HepG2 (cell line): ENCODE measurements around the gene CATSPERE. TPM values are rescaled to one million over a fixed set of nuclear protein-coding genes. Genes with fewer than 3 reads are reported as not detected.

ENCODE experiments used
- ATAC-seq: fragments of 200-7000 bp; cut with Tn5 transposase; 3 replicates; pipeline ENCODE4 v1.9.1; 2020; ENCODE audit warnings: mild to moderate bottlenecking, moderate library complexity
- BruUV-seq: library from RNA; stranded (reverse); fragments of 400-500 nt; replicated peaks from 2 replicates; lab custom pipeline; 2021; lab: Mats Ljungman, UMichigan
- CTCF ChIA-PET: fragments of 300-600 bp; formaldehyde crosslinking; extraction: SDS; loops from one replicate; lab custom pipeline; 2021; ENCODE audit warnings: low total read pairs, inconsistent platforms, low intra/inter-chr PET ratio; lab: Yijun Ruan, JAX
- POLR2A ChIA-PET: fragments of 350-600 bp; sonication (Branson Sonifier 250); formaldehyde crosslinking; loops from one replicate; lab custom pipeline; 2020; ENCODE audit warnings: antibody characterized with exemption, inconsistent platforms; lab: Yijun Ruan, JAX
- DNase-seq: peaks from one replicate; pipeline ENCODE4 v3.0.0-alpha.2; 2015; ENCODE audit warnings: low spot score
- FAIRE-seq: peaks from 3 replicates; lab custom pipeline; 2011; peaks lifted over from hg19 to GRCh38; lab: Jason Lieb, UNC
- H2AFZ ChIP-seq: one replicate; pipeline ENCODE4 v1.6.1; 2011; ENCODE audit warnings: low read length, inconsistent platforms
- H3K27ac ChIP-seq: fragments of 300-600 bp; 3 replicates; pipeline ENCODE4 v1.8.0; 2011; ENCODE audit warnings: mixed run types, mild to moderate bottlenecking, mixed read lengths, low read length, inconsistent platforms; ENCODE audit not compliant: insufficient read depth; ENCODE audit errors: extremely low read length
- H3K27me3 ChIP-seq, 2 experiments: fragments of 200-600 bp in 1 of 2; 2 replicates in 1 of 2; 3 replicates in 1 of 2; pipeline versions ENCODE4 v1.6.0 to v1.8.0; 2011; ENCODE audit warnings: low read length in 2 of 2, mild to moderate bottlenecking in 2 of 2, moderate library complexity in 2 of 2, inconsistent platforms in 1 of 2; ENCODE audit not compliant: insufficient read depth in 2 of 2, control insufficient read depth in 1 of 2
- H3K36me3 ChIP-seq, 2 experiments: fragments of 200-600 bp in 1 of 2; replicated peaks in 1 of 2; 2 replicates in 1 of 2; 3 replicates in 1 of 2; pipeline versions ENCODE4 v1.5.1 to v1.8.0; 2011; ENCODE audit warnings: low read length in 2 of 2, inconsistent platforms in 1 of 2; ENCODE audit not compliant: insufficient read depth in 2 of 2, control insufficient read depth in 1 of 2
- H3K4me1 ChIP-seq: 2 replicates; pipeline ENCODE4 v1.5.1; 2012; ENCODE audit warnings: low read length, inconsistent platforms; ENCODE audit not compliant: insufficient read depth
- H3K4me2 ChIP-seq: 2 replicates; pipeline ENCODE4 v1.6.0; 2011; ENCODE audit warnings: low read depth, low read length, inconsistent platforms
- H3K4me3 ChIP-seq, 3 experiments: fragments of 200-600 bp in 1 of 3; sonication (generic), shearing (Covaris generic) in 1 of 3; replicated peaks in 1 of 3; 2 replicates each; pipeline ENCODE4 v1.5.1; 2011 to 2016; ENCODE audit warnings: low read length in 3 of 3, inconsistent platforms in 2 of 3, low read depth in 2 of 3, mild to moderate bottlenecking in 2 of 3, control low read depth in 1 of 3, mixed read lengths in 1 of 3; ENCODE audit not compliant: insufficient read depth in 1 of 3
- H3K79me2 ChIP-seq: one replicate; pipeline ENCODE4 v1.6.1; 2011; ENCODE audit warnings: low read length, inconsistent platforms; ENCODE audit not compliant: insufficient read depth
- H3K9ac ChIP-seq: 2 replicates; pipeline ENCODE4 v1.6.0; 2011; ENCODE audit warnings: mild to moderate bottlenecking, low read depth, low read length, inconsistent platforms; ENCODE audit not compliant: insufficient read depth
- H3K9me3 ChIP-seq: 2 replicates; pipeline ENCODE4 v1.5.1; 2012; ENCODE audit warnings: mild to moderate bottlenecking, low read length
- H4K20me1 ChIP-seq: 2 replicates; pipeline ENCODE4 v1.6.0; 2011; ENCODE audit warnings: inconsistent platforms, mild to moderate bottlenecking, low read length, moderate library complexity; ENCODE audit not compliant: insufficient read depth
- DNMT3B ChIP-seq: conservative IDR thresholded peaks from 2 replicates; pipeline ENCODE4 v1.6.1; 2016; ENCODE audit warnings: missing biosample characterization, control low read depth
- FOXK1 ChIP-seq: sonication (generic); formaldehyde crosslinking; IDR thresholded peaks from 2 replicates; pipeline ENCODE4 v1.4.0; 2020; ENCODE audit warnings: low read depth, missing genetic modification reagents, borderline replicate concordance
- GPN1 ChIP-seq: sonication (generic); formaldehyde crosslinking; IDR thresholded peaks from 2 replicates; pipeline ENCODE4 v1.5.1; 2020; ENCODE audit warnings: missing genetic modification reagents, borderline replicate concordance
- KLF11 ChIP-seq: IDR thresholded peaks from 2 replicates; pipeline ENCODE4 v1.6.1; 2016; ENCODE audit warnings: missing compliant biosample characterization
- MTF2 ChIP-seq: sonication (generic); formaldehyde crosslinking; IDR thresholded peaks from 2 replicates; pipeline ENCODE4 v1.5.0; 2020; ENCODE audit warnings: missing genetic modification reagents, borderline replicate concordance
- POLR2A ChIP-seq, 2 experiments: IDR thresholded peaks; 2 replicates each; pipeline ENCODE4 v1.6.1; 2011; ENCODE audit warnings: low read depth in 2 of 2, low read length in 2 of 2, mild to moderate bottlenecking in 1 of 2, moderate library complexity in 1 of 2; ENCODE audit not compliant: insufficient read depth in 1 of 2
- RFX5 ChIP-seq: IDR thresholded peaks from 2 replicates; pipeline ENCODE4 v1.6.1; 2011; ENCODE audit warnings: low read depth, low read length, improper control_type of control experiment
- RXRB ChIP-seq: IDR thresholded peaks from 2 replicates; pipeline ENCODE4 v1.6.1; 2016; ENCODE audit warnings: borderline replicate concordance, missing genetic modification reagents, missing compliant biosample characterization
- SIN3A ChIP-seq: IDR thresholded peaks from 2 replicates; pipeline ENCODE4 v1.6.1; 2011; ENCODE audit warnings: low read depth, mild to moderate bottlenecking, control low read depth, low read length, borderline replicate concordance
- TEAD3 ChIP-seq: optimal IDR thresholded peaks from 2 replicates; pipeline ENCODE3; 2016; ENCODE audit warnings: borderline replicate concordance
- ZNF101 ChIP-seq: sonication (generic); formaldehyde crosslinking; IDR thresholded peaks from 2 replicates; pipeline ENCODE4 v1.4.0; 2020; ENCODE audit warnings: mild to moderate bottlenecking, low read depth, missing genetic modification reagents, borderline replicate concordance
- ZNF234 ChIP-seq: sonication (generic); formaldehyde crosslinking; conservative IDR thresholded peaks from 2 replicates; pipeline ENCODE4 v1.5.1; 2020; ENCODE audit warnings: mild to moderate bottlenecking, missing genetic modification reagents
- ZNF337 ChIP-seq: sonication (generic); formaldehyde crosslinking; IDR thresholded peaks from 2 replicates; pipeline ENCODE4 v1.5.1; 2020; ENCODE audit warnings: missing genetic modification reagents, low read depth, mild to moderate bottlenecking, borderline replicate concordance
- ZNF460 ChIP-seq: sonication (generic); formaldehyde crosslinking; IDR thresholded peaks from 2 replicates; pipeline ENCODE4 v1.5.1; 2020; ENCODE audit warnings: missing genetic modification reagents, mild to moderate bottlenecking, borderline replicate concordance
- WGBS: methylation state at CpG from one replicate; pipeline ENCODE4 v1.1.6; 2017; ENCODE audit warnings: low lambda C conversion rate; 5-methylcytosine and 5-hydroxymethylcytosine counted together
- in situ Hi-C: cut with HindIII; loops from 2 replicates; pipeline ENCODE4 v1.10.0; 2017; ENCODE audit warnings: low pct_unique_long_range_greater_than_20kb; ENCODE audit not compliant: extremely low pct_ligation_motif_present
- intact Hi-C: fragments of 100-400 bp; cut with micrococcal nuclease; formaldehyde crosslinking; loops from one replicate; pipeline ENCODE4 v1.10.0; 2022; ENCODE audit not compliant: unreplicated experiment
- polyA plus RNA-seq, 8 experiments: library from polyadenylated mRNA; depleted of rRNA in 3 of 8; stranded (reverse) in 7 of 8; unstranded in 1 of 8; fragments of >200 nt; fragmentation: Illumina TruSeq in 4 of 8; extraction: Trizol in 4 of 8; gene quantifications; 2 replicates each; pipeline versions ENCODE4 v1.2.1 to v1.2.3, GENCODE V29; 2011 to 2016; ENCODE audit warnings: low read depth in 4 of 8, missing spikeins in 1 of 8, mixed read lengths in 1 of 8; ENCODE audit not compliant: insufficient read depth in 1 of 8
- total RNA-seq, 5 experiments: library from RNA; depleted of rRNA; stranded (reverse); fragments of >200 nt; fragmentation: Illumina TruSeq; extraction: Trizol; gene quantifications; 2 replicates each; pipeline ENCODE4 v1.2.3, GENCODE V29; 2016; ENCODE audit warnings: low read depth in 1 of 5

CATSPERE gene
- total and polyA plus RNA-seq, 2 of the 13 experiments (the other 11 are each of a cell fraction or from before 2014, with no cell fraction given), result 0.34 to 0.51 TPM

DNA sequence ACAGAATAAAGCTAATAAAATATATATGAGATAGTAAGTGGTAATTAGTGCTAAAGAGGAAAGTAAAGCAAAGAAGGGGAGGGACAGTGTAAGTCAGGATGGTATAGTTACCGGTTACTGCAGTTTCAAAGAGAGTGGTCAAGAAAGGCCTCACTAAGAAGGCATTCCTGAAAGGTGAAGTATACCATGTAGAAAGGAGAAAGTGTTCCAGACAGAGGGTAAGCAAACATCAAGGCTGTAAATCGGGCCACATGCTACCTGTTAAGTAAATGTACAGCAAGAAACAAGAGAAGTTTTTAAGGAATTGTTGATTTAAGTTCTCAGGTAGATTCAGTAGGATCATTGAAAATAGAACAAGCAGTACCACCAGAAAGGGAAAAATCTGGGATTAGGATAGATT, 201.5 kb downstream of the CATSPERE start:
- ATAC-seq, result no peak
- peaks cover 51% of the 10 kb centered on the region for H3K4me1 ChIP-seq
- H3K4me3 ChIP-seq, result no peak overlapping the region
- no peak for TF ChIP-seq GPN1 (CRISPR knock-in tag)
- no peak for TF ChIP-seq ZNF337
- TF ChIP-seq SIN3A, result no peak
- no peak for TF ChIP-seq KLF11 (CRISPR knock-in tag)
- no peak for TF ChIP-seq MTF2 (CRISPR knock-in tag)
- TF ChIP-seq TEAD3 (CRISPR knock-in tag), result no peak
- TF ChIP-seq DNMT3B, result no peak
- TF ChIP-seq ZNF234 (CRISPR knock-in tag), result no peak
- TF ChIP-seq ZNF101 (CRISPR knock-in tag), result no peak
- no peak for TF ChIP-seq ZNF460 (CRISPR knock-in tag)
- no peak for TF ChIP-seq POLR2A (IDR thresholded peaks at IDR 0.05; ENCODE audit: insufficient read depth in 1 of 2, low read depth in 2 of 2, low read length in 2 of 2)
- TF ChIP-seq FOXK1 (CRISPR knock-in tag), result no peak
- no peak for TF ChIP-seq RFX5
- TF ChIP-seq RXRB (CRISPR knock-in tag), result no peak
- in situ Hi-C loops, result no loop called here
- H3K27ac ChIP-seq, result no peak overlapping the region
- H3K27me3 ChIP-seq, result no peaks in the 10 kb centered on the region
- H4K20me1 ChIP-seq, result 0 out of 2 replicates have a peak, but pooled peaks cover 3% of the 10 kb centered on the region
- H2AFZ ChIP-seq, result no peak overlapping the region
- POLR2A ChIA-PET, result no interaction called here
- 63% methylated on average over 2 of the region's 2 CpGs for WGBS
- no TSS peak for BruUV-seq
- H3K4me2 ChIP-seq, result no peak overlapping the region
- no peak for DNase-seq
- H3K36me3 ChIP-seq, result peaks cover 0 to 9% of the 10 kb centered on the region in 2 experiments; a peak in 2 of 5 replicates
- CTCF ChIA-PET, result no interaction called here
- intact Hi-C loops, result no loop called here
- no peaks in the 10 kb centered on the region for H3K9me3 ChIP-seq
- FAIRE-seq, result no peak
- no peak overlapping the region for H3K9ac ChIP-seq
- peaks cover 74% of the 10 kb centered on the region for H3K79me2 ChIP-seq
